ENCODE results near the gene PHF3.
"Not testable (repeated sequence)": the region's sequence is repeated elsewhere in the genome, so short reads cannot be mapped to it uniquely, and the experiment has no call there.

The PHF3 gene

DNA sequence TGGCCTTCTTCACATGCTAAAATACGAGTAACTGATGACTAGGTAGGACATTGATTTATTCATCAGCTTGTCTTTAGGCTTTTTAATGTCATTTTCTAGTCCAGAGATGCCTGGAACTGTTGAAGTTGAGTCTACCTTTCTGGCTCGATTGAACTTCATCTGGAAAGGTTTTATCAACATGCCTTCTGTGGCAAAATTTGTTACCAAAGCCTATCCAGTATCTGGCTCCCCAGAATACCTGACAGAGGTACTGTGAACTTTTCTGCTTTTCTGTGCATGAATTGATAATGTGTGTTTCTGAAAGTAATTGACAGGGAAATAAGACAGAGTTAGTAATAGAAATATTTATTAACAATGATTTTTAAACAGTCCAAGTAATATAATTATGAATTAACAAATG, 71.0 kb downstream of the PHF3 start:
- no peak for DNase-seq (ENCODE audit: low read depth in 3 of 3)

DNA sequence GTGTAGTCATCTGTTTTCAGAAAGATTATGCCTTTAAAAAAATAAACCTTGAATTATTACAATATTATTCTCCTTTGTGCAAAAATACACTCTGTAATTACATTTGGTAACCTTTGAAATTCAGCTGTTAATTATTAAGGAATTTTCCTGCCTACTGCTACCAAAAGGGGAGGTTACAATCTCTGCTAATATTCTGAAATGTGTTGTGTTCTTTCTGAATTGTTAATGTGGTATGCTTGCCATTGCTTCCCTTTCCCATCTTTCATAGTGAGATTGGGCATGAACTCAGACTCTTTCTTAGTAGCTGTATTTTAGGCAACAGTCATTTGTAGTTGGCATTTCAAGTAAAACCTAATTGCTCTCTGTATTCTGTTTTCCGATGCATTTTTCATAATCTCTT, 73.0 kb downstream of the PHF3 start:
- no peak for DNase-seq (ENCODE audit: low read depth in 3 of 3)

DNA sequence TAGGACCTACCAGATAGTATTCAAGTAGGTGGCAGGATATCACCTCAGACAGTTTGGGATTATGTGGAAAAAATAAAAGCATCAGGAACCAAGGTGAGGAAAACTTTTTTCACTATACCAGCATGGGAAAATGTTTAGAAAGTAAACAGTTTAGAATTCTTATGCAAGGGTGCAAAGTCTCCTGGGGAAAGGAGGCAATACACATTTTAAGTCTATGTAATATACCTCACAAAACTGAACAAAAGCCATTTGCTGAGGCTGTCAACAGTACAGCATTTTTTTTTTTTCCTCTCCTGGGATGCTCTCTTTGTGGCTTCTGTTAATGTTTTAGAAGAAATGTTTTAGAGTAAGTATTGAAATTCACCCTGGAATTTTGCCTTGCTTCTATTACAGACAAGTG, 73.5 kb downstream of the PHF3 start:
- no peak for DNase-seq (ENCODE audit: low read depth in 3 of 3)

DNA sequence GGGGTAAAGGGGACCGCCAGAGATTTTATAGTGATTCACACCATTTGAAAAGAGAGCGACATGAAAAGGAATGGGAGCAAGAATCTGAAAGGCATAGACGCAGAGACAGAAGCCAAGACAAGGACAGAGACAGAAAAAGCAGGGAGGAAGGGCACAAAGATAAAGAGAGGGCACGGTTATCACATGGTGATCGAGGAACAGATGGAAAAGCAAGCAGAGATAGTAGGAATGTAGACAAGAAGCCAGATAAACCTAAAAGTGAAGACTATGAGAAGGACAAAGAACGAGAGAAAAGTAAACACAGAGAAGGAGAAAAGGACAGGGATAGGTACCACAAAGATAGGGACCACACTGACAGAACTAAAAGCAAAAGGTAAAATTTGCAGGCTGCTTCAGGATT, 77.7 kb downstream of the PHF3 start:
- DNase-seq (ENCODE audit: low read depth in 3 of 3), result no peak

DNA sequence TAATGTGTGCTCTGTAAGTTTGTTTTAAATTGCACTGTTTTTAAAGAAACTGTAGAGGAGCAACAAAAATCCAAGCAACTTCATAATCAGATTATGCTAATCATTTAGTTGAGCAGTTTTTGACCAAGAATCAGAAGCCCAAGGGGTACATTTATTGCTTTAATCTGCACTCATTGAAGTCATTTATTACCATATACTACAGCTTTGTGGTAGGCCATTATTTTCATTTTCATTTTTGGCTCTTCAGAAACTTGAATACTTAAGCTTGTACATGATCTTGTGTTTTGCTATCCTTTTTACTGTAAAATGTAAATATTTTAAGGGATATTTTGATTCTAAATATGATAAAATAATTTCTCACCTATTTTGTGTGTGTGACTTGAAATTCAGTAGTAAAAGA, 78.5 kb downstream of the PHF3 start:
- DNase-seq (ENCODE audit: low read depth in 3 of 3), result no peak

DNA sequence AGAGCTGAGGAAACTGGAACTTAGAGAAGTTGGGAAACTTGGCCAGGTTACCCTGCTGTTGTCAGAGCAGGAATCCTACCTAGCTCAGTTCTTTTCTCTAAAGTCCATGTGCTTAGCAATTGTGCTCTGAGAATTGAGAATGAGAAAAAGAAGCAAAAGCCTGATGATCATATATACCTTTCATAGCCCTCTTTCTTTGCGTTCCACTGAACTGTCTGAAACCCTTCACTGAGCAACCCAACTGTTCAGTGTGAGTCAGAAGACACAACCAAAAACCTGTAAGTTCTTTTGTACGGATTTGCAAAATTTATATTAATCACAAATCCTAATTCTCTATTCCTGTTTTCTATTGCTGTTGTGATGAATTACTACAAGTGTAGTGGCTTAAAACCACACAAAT, 80.6 kb downstream of the PHF3 start:
- DNase-seq (ENCODE audit: low read depth in 3 of 3), result no peak

DNA sequence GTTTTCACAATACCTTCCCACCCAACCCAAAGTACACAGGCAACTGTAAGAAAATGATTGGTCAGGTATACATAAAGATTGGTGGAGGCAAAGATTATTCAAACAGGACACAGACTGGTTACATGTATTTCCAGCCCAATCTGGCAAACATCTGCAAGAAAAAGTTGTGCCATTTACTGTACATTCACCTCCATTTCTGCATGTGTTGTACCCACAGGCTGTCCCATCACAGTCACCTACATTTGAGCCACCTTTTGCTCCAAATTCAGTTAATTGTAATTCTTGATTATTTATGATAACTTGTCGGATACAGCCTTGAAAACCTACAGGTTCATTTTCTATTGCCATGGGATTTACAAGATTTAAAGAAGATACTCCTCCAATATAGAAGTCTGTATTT, 85.6 kb downstream of the PHF3 start:
- DNase-seq (ENCODE audit: low read depth in 3 of 3), result no peak

DNA sequence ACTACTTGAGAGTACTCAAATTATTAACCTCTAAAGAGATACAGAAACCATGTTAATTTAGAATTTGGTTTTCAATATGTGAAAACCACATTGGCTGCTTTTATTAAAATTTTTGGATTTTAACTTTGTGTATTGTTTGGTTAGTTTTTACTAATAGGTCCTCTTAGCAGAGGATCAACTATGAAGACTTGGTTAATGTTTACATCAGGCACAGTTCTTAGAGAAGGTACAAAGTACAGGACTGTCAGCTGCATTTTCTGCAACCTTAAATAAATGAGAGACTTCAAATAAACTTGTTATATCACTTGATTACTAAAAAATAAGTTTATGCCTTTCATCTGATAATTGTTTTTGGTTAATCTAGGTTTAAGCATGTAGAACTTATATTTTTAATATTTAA, 89.1 kb downstream of the PHF3 start:
- no peak for DNase-seq (ENCODE audit: low read depth in 3 of 3)

DNA sequence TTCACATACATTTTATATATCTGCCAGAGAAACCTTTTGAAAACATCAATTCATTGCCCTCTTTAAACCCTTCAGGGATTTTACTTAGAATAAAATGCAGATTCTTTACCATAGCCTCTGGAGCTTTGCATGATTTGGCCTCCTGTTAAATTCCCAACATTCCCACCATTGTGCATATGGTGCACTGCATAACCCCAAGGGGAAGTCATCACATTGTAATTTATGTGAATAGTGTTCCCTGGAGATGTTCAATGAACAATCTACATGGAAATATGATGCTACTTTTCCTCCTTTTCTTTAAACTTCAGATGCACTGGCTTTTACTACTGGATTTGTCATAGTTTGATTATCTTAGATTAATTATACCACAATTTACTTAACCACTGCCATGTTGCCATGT, 94.7 kb downstream of the PHF3 start:
- DNase-seq (ENCODE audit: low read depth in 3 of 3), result no peak

DNA sequence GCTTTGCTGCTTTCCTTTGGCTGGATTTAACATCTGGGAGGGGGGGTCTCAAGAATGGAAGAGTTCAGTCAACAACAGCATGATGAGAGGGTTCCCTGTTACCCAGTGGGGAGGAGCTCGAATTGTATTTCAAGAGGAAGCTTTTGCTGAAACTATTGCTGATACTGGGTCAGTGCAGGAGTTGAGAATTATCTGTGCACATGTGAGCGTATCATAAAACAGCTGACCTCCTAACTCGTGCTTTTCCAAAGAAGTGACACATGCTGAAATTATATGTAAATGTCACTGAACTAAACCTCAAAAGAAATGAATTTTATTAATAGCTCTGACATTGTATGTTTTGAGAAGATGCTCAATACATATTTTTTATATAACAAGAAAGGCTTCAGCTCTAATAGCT, 96.3 kb downstream of the PHF3 start:
- DNase-seq (ENCODE audit: low read depth in 3 of 3), result no peak

DNA sequence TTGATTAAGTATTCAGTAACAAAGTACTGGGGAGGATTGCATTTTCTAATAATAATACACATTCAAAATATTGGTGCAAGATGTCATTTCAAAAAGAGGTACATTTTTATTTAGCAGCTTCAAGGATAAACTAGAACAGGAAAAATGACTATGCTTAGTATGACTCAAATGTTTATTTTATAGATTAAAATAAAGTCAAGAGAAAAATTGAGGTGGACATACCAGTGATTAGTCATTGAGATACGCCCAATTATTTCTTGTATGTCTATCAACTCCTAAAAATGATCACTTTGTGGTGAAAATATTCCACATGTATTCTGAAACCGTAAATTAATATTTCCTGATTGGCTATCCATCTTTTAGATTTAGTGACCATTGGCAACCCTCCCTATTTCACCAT, 96.7 kb downstream of the PHF3 start:
- no peak for DNase-seq (ENCODE audit: low read depth in 3 of 3)

DNA sequence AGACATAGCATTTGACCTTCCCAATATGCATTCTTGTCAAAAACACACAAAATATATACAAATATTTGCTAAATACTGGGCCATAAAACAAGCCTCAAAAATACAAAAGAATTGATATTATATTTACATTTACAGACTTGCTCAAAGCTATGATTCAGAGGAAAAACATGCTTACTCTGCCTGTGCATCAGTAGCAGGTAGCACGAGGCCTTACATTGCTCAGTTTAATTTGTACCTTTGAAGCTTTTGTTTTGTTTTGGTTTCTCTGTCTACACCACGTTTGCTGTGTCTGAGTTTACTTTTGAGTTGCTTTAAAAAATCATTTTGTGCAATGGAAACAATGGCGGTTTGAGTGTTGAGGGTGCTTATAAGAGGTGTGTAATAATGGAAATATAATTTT, 99.3 kb downstream of the PHF3 start:
- DNase-seq (ENCODE audit: low read depth in 3 of 3), result no peak

DNA sequence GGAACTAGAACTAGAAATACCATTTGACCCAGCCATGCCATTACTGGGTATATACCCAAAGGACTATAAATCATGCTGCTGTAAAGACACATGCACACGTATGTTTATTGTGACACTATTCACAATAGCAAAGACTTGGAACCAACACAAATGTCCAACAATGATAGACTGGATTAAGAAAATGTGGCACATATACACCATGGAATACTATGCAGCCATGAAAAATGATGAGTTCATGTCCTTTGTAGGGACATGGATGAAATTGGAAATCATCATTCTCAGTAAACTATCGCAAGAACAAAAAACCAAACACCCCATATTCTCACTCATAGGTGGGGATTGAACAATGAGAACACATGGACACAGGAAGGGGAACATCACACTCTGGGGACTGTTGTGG, 102.6 kb downstream of the PHF3 start:
- not testable (repeated sequence) for DNase-seq (ENCODE audit: low read depth in 3 of 3)

DNA sequence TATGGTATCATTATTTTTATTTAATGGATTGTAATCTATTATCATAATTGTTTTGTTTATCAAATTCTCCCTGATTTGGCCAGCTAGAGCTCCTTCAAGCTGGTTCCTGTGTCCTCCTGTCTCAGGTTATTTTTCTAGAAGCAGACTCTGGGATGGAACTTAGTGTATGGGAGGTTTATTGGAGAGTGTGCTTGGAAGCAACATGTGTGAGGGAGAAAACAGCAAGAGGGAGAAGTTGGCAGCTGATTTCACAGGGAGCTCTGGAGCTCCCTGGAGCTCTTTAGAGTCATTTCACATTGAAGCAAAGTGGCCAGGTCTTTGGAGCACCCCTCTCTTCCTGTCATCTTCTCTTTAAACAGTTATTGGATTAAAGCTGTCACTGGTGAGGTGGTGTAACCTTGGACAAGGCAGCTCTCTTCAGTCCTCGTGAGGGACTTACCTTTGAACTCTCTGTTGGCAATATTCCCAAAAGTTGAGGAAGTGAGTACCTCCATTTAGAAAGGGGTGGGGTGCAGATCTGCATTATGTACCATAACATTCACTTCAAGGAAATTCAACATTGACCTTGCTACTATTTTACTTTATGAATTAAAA, 103.6 kb downstream of the PHF3 start:
- no peak for DNase-seq (ENCODE audit: low read depth in 3 of 3)

DNA sequence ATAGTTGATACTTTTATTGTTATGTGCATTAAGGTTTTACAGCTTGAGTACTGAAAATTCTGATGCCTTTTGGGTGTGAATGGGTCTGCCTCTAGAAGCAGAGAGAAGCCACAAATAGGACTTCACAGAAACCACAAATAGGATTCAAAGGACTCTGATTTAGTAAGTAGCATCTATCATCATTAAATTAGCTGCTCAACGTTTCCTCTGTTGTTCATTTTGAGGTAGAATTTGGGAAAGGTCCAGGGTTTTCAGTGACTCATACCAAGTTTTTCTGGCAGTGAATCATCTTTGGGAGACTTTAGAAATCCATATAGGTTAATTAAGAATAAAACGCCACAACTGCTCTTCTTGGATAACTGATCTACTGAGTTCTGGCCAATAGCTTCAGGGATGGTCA, 105.1 kb downstream of the PHF3 start:
- DNase-seq (ENCODE audit: low read depth in 3 of 3), result no peak

DNA sequence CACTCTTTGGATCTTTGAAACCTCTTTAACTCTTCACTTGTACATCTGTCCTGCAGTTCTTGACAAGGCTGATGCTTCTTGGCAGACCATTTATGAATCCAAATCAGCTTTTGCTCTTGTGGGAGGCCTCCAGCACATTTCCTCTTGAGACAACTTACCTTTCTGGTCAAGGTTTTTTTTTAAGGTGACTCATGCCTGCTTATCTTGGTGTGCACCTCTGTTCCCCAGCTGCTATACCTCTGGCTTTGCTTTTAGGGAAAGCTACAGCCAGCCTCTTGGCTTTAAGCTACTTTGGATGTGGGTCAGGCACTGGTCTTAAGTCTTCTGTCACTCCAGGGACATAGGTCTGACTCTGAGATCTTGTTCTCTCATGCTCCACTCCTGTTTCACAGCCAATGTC, 106.5 kb downstream of the PHF3 start:
- no peak for DNase-seq (ENCODE audit: low read depth in 3 of 3)

DNA sequence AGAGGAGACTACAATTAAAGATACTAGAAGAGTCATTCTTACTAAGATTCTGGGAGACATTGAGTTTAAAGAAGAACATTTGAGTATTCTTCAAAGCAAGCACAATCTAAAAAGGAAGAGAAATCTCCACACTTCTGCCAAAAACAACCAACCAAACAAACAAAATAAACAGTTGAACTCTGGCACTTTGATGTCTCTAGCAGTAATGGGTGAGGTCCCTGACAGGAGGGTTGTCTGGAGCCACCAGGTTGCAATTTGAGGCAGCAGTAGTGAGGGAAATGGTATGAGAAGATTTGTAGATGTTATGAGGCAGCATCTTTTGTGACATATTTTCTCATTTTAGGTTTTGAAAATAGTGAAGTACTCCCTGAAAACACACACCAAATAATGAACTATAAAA, 108.1 kb downstream of the PHF3 start:
- no peak for DNase-seq (ENCODE audit: low read depth in 3 of 3)

DNA sequence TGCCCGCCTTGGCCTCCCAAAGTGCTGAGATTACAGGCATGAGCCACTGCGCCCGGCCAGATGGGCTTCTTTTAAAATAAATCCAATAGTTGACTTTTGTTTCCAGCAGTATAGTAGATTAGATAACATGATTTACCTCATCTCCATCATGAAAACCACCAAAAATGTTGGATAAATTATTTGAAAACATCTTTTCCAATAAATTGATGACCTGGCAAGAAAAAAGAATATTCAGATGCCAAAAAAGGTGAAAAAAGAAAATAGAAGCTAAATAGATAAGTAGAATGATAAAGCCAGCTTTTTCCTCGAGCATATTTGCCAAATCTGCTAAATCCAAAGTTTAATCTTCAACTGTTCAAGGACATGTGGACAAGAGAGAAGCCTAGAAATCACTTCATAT, 109.2 kb downstream of the PHF3 start:
- DNase-seq (ENCODE audit: low read depth in 3 of 3), result no peak

DNA sequence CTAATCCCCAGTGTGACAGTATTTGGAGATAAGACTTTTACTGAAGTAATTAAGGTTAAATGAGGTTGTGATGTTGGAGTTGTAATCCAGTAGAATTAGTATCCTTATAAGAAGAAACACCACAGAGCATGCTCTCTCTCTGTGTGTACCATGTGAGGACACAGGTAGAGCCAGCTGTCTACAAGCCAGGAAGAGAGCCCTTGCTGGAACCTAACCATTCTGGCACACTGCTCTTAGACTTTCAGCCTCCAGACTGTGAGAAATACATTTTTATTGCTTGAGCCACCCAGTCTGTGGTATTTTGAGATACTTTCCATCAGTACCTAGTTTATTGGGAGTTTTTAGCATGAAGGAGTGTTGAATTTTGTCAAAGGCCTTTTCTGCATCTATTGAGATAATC, 110.2 kb downstream of the PHF3 start:
- no peak for DNase-seq (ENCODE audit: low read depth in 3 of 3)

DNA sequence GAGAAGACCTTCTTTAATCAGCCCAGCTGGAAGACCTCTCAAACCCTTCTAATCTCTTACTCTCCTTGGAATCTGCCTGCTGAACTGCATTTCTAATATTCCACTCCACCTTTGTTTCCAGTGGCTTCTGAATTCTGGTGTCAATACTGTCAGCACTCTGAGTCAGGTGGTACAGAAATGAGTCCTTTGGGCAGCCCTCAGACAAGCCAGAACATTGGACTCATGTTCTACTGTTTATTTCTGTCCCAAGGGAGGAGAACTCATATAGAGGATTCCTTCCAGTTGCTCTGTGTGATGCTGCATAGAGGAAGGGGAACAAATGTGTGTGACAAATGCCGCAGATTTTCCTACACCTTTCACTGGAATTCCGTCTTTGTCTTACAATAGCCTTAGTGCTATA, 114.8 kb downstream of the PHF3 start:
- DNase-seq (ENCODE audit: low read depth in 3 of 3), result no peak

DNA sequence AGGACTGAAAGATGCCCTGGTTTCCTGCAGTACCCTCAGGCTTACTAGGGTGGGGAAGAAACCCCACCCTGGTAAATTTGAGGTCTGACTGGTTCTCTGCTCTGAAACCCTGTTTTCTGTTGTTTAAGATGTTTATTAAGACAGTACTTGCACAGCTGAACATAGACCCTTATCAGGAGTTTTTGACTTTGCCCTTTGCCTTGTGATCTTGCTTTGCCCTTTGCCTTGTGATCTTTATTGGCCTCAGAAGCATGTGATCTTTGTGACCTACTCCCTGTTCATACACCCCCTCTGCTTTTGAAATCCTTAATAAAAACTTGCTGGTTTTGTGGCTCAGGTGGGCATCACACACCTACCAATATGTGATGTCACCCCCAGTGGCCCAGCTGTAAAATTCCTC, 121.7 kb downstream of the PHF3 start:
- DNase-seq (ENCODE audit: low read depth in 3 of 3), result not testable (repeated sequence)

DNA sequence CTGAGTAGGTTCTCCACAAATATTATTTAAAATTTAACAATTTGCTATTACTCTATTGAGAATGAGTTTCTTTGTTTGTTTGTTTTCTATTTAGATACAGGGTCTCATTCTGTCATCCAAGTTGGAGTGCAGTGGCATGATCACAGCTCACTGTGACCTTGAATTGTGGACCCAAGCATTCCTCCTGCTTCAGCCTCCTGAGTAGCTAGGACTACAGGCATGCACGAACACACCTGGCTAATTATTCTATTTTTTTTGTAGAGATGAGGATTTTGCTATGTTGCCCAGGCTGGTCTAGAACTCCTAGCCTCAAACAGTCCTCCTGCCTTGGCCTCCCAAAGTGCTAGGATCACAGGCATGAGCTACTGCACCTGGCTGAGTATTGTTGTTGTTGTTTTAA, 122.2 kb downstream of the PHF3 start:
- no peak for DNase-seq (ENCODE audit: low read depth in 3 of 3)

DNA sequence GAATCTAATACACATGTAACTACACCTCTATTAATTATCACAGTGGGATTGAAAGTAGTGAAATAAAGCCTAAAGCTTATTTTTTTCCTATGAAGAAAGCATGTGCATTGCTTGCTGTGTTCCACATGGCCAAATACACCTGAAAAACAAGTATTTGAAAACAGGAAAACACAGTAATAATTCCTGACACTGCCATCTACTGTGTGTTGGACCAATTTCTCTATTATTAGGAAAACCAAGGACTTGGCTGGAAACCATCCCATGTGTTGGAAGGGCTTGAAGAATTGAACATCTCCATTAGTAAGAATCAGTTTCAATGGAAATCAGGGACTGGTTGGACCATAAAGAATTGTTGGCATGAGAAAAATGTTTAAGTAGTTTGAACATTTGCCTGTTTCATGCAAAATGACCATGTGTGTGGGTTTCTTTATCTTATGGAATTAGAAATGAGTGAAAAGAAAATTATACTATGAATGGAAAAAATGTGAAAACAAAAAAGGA, 124.1 kb downstream of the PHF3 start:
- DNase-seq (ENCODE audit: low read depth in 3 of 3), result no peak

DNA sequence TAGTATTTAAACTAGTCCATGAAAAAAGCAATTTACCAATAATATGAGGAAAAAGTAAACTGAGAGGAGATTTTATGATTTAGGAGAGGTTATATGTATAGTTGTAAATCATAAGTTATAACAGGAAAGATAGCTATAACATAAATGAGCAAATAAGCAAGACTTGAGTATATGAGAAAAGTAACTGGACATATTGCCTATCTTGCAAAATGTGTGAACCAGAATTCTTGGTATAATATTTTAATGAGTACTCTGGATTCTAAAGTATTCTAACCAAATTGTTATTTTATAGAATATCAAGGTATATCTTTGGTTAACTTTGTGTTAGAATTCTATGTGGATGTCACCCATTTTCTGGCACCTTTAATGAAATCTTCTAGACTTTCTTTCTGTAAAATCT, 124.6 kb downstream of the PHF3 start:
- DNase-seq (ENCODE audit: low read depth in 3 of 3), result no peak

Measured in stimulated activated CD4-positive, alpha-beta T cell treated with anti-CD3 and anti-CD28 coated beads, TNF-alpha, amount 100 ng/mL, for 48 hours (primary cell).